NCI-H2227 (cell line): ENCODE data around the gene ZG16.

ENCODE experiments used
- DNase-seq: peaks from one replicate; lab custom pipeline; 2025; ENCODE audit not compliant: unreplicated experiment; lab: John Stamatoyannopoulos, UW

The ZG16 gene

GRCh38 chr16:29807426-29808218, 29.6 kb downstream of the ZG16 start:
- peak; percentile 92 for DNase-seq

GRCh38 chr16:29808219-29808900, 30.3 kb downstream of the ZG16 start:
- DNase-seq, result no peak

GRCh38 chr16:29809031-29809747, 31.1 kb downstream of the ZG16 start:
- peak; percentile 46 for DNase-seq

- DNase-seq, result peak; percentile 63
Measured at GRCh38 chr16:29809850-29810698, 32.0 kb downstream of the ZG16 start.

GRCh38 chr16:29810699-29811169, 32.7 kb downstream of the ZG16 start:
- no peak for DNase-seq

- DNase-seq, result peak; percentile 95
Measured at GRCh38 chr16:29811170-29811895, 33.3 kb downstream of the ZG16 start.

GRCh38 chr16:29811896-29812665, 34.0 kb downstream of the ZG16 start, which contains the start of gene PRRT2:
TSS of gene PRRT2 (plus strand) at chr16:29812193. CDS start at chr16:29813055, 862 bp downstream.
- DNase-seq, result peak; percentile 94

GRCh38 chr16:29812754-29813643, 34.9 kb downstream of the ZG16 start:
- peak; percentile 55 for DNase-seq

- DNase-seq, result no peak
Measured at GRCh38 chr16:29813644-29814562, 35.8 kb downstream of the ZG16 start.

GRCh38 chr16:29814592-29814991, 36.5 kb downstream of the ZG16 start:
- DNase-seq, result no peak

GRCh38 chr16:29815032-29815721, 37.1 kb downstream of the ZG16 start:
- DNase-seq, result peak; percentile 88

GRCh38 chr16:29815793-29816693, 38.0 kb downstream of the ZG16 start, which contains the start of gene PAGR1:
TSS of gene PAGR1 (plus strand) at chr16:29816152. CDS start at chr16:29816526, 374 bp downstream.
- peak; percentile 99 for DNase-seq

- DNase-seq, result peak; percentile 68
Measured at GRCh38 chr16:29816694-29817441, 38.8 kb downstream of the ZG16 start.

- no peak for DNase-seq
Measured at GRCh38 chr16:29818082-29818481, 40.0 kb downstream of the ZG16 start.

GRCh38 chr16:29819506-29819905, 41.5 kb downstream of the ZG16 start:
- DNase-seq, result no peak
